ENCODE results near the gene SCGB1A1. TPM values are rescaled to one million over a fixed set of nuclear protein-coding genes. Genes with fewer than 3 reads are reported as not detected.

The SCGB1A1 gene
- polyA plus RNA-seq, 1 of the 3 experiments (the other 2 are of a cell fraction), result not detected

GRCh38 chr11:62432695-62433094 lies 13.9 kb downstream of the SCGB1A1 start (continued):
- no peak for TF ChIP-seq PBX3 (IDR thresholded peaks at IDR 0.05)
- no peak for TF ChIP-seq GATA2 (CRISPR knock-in tag; IDR thresholded peaks at IDR 0.05)
- no peak for TF ChIP-seq IRF3 (IDR thresholded peaks at IDR 0.05; ENCODE audit: low read depth, low read length)
- no peak for TF ChIP-seq RFX5 (IDR thresholded peaks at IDR 0.05; ENCODE audit: low read length)
- no peak for TF ChIP-seq EZH2phosphoT487 (IDR thresholded peaks at IDR 0.05; ENCODE audit: borderline replicate concordance, low read depth)
- TF ChIP-seq JUND (IDR thresholded peaks at IDR 0.05), result no peak
- TF ChIP-seq FOSL2 (IDR thresholded peaks at IDR 0.05; ENCODE audit: borderline replicate concordance, low read depth), result no peak

- Histone ChIP-seq H3K27me3 (ENCODE audit: insufficient read depth) (no peaks in the 10 kb centered on the region), H3K79me2 (ENCODE audit: insufficient read depth) (no peaks in the 10 kb centered on the region), H3K27ac (ENCODE audit: low read depth in 2 of 2, low read length in 1 of 2) (no peak overlapping the region), H3K36me3 (replicated peaks in 1 of 2; ENCODE audit: control insufficient read depth in 1 of 2, insufficient read depth in 2 of 2, low read length in 1 of 2) (no peaks in the 10 kb centered on the region), H3K4me2 (no peak overlapping the region), H3K9ac (no peak overlapping the region), H2AFZ (ENCODE audit: low read depth) (no peak overlapping the region), H3K9me3 (no peaks in the 10 kb centered on the region), H3K4me3 (ENCODE audit: low read depth in 2 of 2, low read length in 1 of 2) (no peak overlapping the region), H4K20me1 (ENCODE audit: insufficient read depth) (no peaks in the 10 kb centered on the region), H3F3A (replicated peaks; ENCODE audit: insufficient read depth) (peaks cover 37% of the 10 kb centered on the region), H3K9me2 (no peaks in the 10 kb centered on the region), H3K4me1 (ENCODE audit: control insufficient read depth in 1 of 2, insufficient read depth in 2 of 2, low read depth in 1 of 2, low read length in 1 of 2) (peaks cover 10 to 23% of the 10 kb centered on the region in 2 experiments)
- POLR2A ChIA-PET, result no interaction called here
- CTCF ChIA-PET, result interaction anchor here (3.2 kb wide), 1 partner anchor 9 kb away, joined by 16 read pairs; no protein-coding TSS in a partner anchor
- WGBS (ENCODE audit: low lambda C conversion rate), result 87% methylated on average over 16 of the region's 16 CpGs
- TF ChIP-seq YY1 (IDR thresholded peaks at IDR 0.05; ENCODE audit: low read depth) (no peak), FOXM1 (IDR thresholded peaks at IDR 0.05; ENCODE audit: low read depth) (no peak), TAF1 (IDR thresholded peaks at IDR 0.05; ENCODE audit: borderline replicate concordance, low read depth, low read length) (no peak), POLR2AphosphoS5 (IDR thresholded peaks at IDR 0.05; ENCODE audit: low read depth, low read length) (no peak), MAX (IDR thresholded peaks at IDR 0.05; ENCODE audit: low read depth) (no peak), RAD21 (IDR thresholded peaks at IDR 0.05; ENCODE audit: low read length) (no peak), EZH2phosphoT487 (IDR thresholded peaks at IDR 0.05; ENCODE audit: borderline replicate concordance, low read depth) (no peak), IRF3 (IDR thresholded peaks at IDR 0.05; ENCODE audit: low read depth, low read length) (no peak), EP300 (IDR thresholded peaks at IDR 0.05; ENCODE audit: borderline replicate concordance in 1 of 2, low read depth in 1 of 2, low read length in 1 of 2) (no peak), MXI1 (IDR thresholded peaks at IDR 0.05; ENCODE audit: low read depth, low read length) (no peak), FOXJ3 (CRISPR knock-in tag; IDR thresholded peaks at IDR 0.05) (no peak), CTCF (IDR thresholded peaks at IDR 0.05) (no peak)
- no peak for DNase-seq
Observed at GRCh38 chr11:62433141-62433903, 14.5 kb downstream of the SCGB1A1 start.

Data from SK-N-SH (cell line).